K562 (cell line): ENCODE measurements around the gene DDR2. TPM values are rescaled to one million over a fixed set of nuclear protein-coding genes. Genes with fewer than 3 reads are reported as not detected.

ENCODE experiments used
- ATAC-seq: fragments of 200-7000 bp; cut with Tn5 transposase; 3 replicates; pipeline ENCODE4 v1.9.1; 2020; ENCODE audit warnings: moderate library complexity
- BruUV-seq: library from RNA; stranded (reverse); fragments of 400-500 nt; replicated peaks from 2 replicates; lab custom pipeline; 2021; lab: Mats Ljungman, UMichigan
- CTCF ChIA-PET: fragments of 300-600 bp; formaldehyde crosslinking; extraction: SDS; loops from one replicate; lab custom pipeline; 2021; ENCODE audit warnings: low intra/inter-chr PET ratio; lab: Yijun Ruan, JAX
- POLR2A ChIA-PET: fragments of 300-600, 350-650 bp; sonication (Branson Sonifier 250); formaldehyde crosslinking; extraction: SDS; loops from one replicate; lab custom pipeline; 2021; ENCODE audit warnings: antibody characterized with exemption, inconsistent platforms; lab: Yijun Ruan, JAX
- DNase-seq, 4 experiments: peaks; one replicate each; pipeline versions ENCODE4 v3.0.0 to v3.0.0-alpha.2; 2011 to 2018; ENCODE audit warnings: low spot score in 3 of 4, mixed read lengths in 3 of 4; ENCODE audit errors: extremely low read depth in 1 of 4
- FAIRE-seq: peaks from 2 replicates; lab custom pipeline; 2011; peaks lifted over from hg19 to GRCh38; lab: Jason Lieb, UNC
- H2AFZ ChIP-seq: 2 replicates; pipeline ENCODE4 v1.6.0; 2011; ENCODE audit warnings: low read depth, low read length, control low read depth, inconsistent platforms
- H3K27ac ChIP-seq: fragments of 200-600 bp; 3 replicates; pipeline ENCODE4 v1.8.0; 2011; ENCODE audit warnings: low read depth, mild to moderate bottlenecking, control low read depth, inconsistent platforms, low read length, moderate library complexity, mixed read lengths; ENCODE audit errors: extremely low read depth
- H3K27me3 ChIP-seq, 2 experiments: fragments of 300-600 bp in 1 of 2; 2 replicates in 1 of 2; 3 replicates in 1 of 2; pipeline versions ENCODE4 v1.6.0 to v1.8.0; 2011; ENCODE audit warnings: inconsistent platforms in 2 of 2, low read length in 2 of 2, mild to moderate bottlenecking in 1 of 2, mixed read lengths in 1 of 2, moderate library complexity in 1 of 2; ENCODE audit not compliant: control insufficient read depth in 2 of 2, insufficient read depth in 2 of 2
- H3K36me3 ChIP-seq: fragments of 300-600 bp; 3 replicates; pipeline ENCODE4 v1.8.0; 2011; ENCODE audit warnings: mild to moderate bottlenecking, low read length, inconsistent platforms; ENCODE audit not compliant: control insufficient read depth, insufficient read depth
- H3K4me1 ChIP-seq, 2 experiments: fragments of 200-600 bp in 1 of 2; replicated peaks in 1 of 2; 2 replicates in 1 of 2; 3 replicates in 1 of 2; pipeline versions ENCODE4 v1.5.1 to v1.8.0; 2011; ENCODE audit warnings: inconsistent platforms in 2 of 2, low read length in 2 of 2, mild to moderate bottlenecking in 1 of 2, mixed read lengths in 1 of 2, moderate library complexity in 1 of 2; ENCODE audit not compliant: control insufficient read depth in 2 of 2, insufficient read depth in 2 of 2
- H3K4me2 ChIP-seq: 2 replicates; pipeline ENCODE4 v1.6.1; 2011; ENCODE audit warnings: low read length, control low read depth, inconsistent platforms, mixed read lengths; ENCODE audit not compliant: insufficient read depth
- H3K4me3 ChIP-seq: fragments of 200-600 bp; sonication (generic), shearing (Covaris generic); 2 replicates; pipeline ENCODE4 v1.5.1; 2016; ENCODE audit warnings: control low read depth, inconsistent platforms
- H3K79me2 ChIP-seq: fragments of 200-600 bp; 3 replicates; pipeline ENCODE4 v1.8.0; 2011; ENCODE audit warnings: low read length, inconsistent platforms; ENCODE audit not compliant: control insufficient read depth, insufficient read depth
- H3K9ac ChIP-seq, 2 experiments: 2 replicates each; pipeline versions ENCODE4 v1.6.0 to v1.6.1; 2011; ENCODE audit warnings: low read depth in 2 of 2, low read length in 2 of 2, control low read depth in 1 of 2, inconsistent platforms in 1 of 2, mild to moderate bottlenecking in 1 of 2, mixed read lengths in 1 of 2; ENCODE audit not compliant: insufficient read depth in 1 of 2
- H3K9me1 ChIP-seq: one replicate; pipeline ENCODE4 v1.6.0; 2011; ENCODE audit warnings: inconsistent platforms, mild to moderate bottlenecking, low read length, moderate library complexity; ENCODE audit not compliant: control insufficient read depth, insufficient read depth
- H3K9me3 ChIP-seq: replicated peaks from 2 replicates; pipeline ENCODE4 v1.5.1; 2011; ENCODE audit warnings: low read depth, low read length, inconsistent platforms; ENCODE audit not compliant: control insufficient read depth, insufficient read depth
- H4K20me1 ChIP-seq: replicated peaks from 2 replicates; pipeline ENCODE4 v1.6.1; 2011; ENCODE audit warnings: low read length, inconsistent platforms, mixed read lengths; ENCODE audit not compliant: control insufficient read depth, insufficient read depth
- L3MBTL2 ChIP-seq: fragments of 450-650 bp; IDR thresholded peaks from 2 replicates; pipeline ENCODE4 v1.6.1; 2016; ENCODE audit warnings: mild to moderate bottlenecking, moderate library complexity
- SNIP1 ChIP-seq: fragments of 450-650 bp; IDR thresholded peaks from 2 replicates; pipeline ENCODE4 v1.7.1; 2017; ENCODE audit warnings: low read depth, mild to moderate bottlenecking
- ZNF184 ChIP-seq: sonication (generic); formaldehyde crosslinking; IDR thresholded peaks from 2 replicates; pipeline ENCODE4 v1.5.0; 2020; ENCODE audit warnings: missing genetic modification reagents
- ZNF232 ChIP-seq: sonication (generic); formaldehyde crosslinking; IDR thresholded peaks from 2 replicates; pipeline ENCODE4 v1.8.0; 2022; ENCODE audit warnings: mild to moderate bottlenecking, missing genetic modification reagents
- WGBS: fragments of 100-300 bp; shearing (Covaris generic); methylation state at CpG from one replicate; pipeline ENCODE4 v1.1.6; 2016; ENCODE audit warnings: low coverage, mixed read lengths; ENCODE audit not compliant: insufficient coverage; ENCODE audit errors: missing lambda C conversion rate; 5-methylcytosine and 5-hydroxymethylcytosine counted together
- in situ Hi-C: fragments of 300-500 bp; cut with MboI; formaldehyde crosslinking; loops from 4 replicates; pipeline ENCODE4 v1.15.0; 2018; ENCODE audit warnings: inconsistent platforms, mixed read lengths
- intact Hi-C: fragments of 100-400 bp; cut with micrococcal nuclease; formaldehyde crosslinking; loops from 2 replicates; pipeline ENCODE4 v1.14.2; 2022
- polyA plus RNA-seq, 8 experiments: library from polyadenylated mRNA; depleted of rRNA in 4 of 8; stranded (reverse) in 5 of 8; unstranded in 3 of 8; fragments of >200 nt; fragmentation: Nextera tagmentation in 2 of 8; fragmentation: Illumina TruSeq in 1 of 8; extraction: Ambion mirVana in 2 of 8; extraction: Trizol in 1 of 8; gene quantifications; 2 replicates each; pipeline versions ENCODE4 v1.2.1 to v1.2.3, GENCODE V29; 2011 to 2014; ENCODE audit warnings: inconsistent platforms in 1 of 8, missing spikeins in 1 of 8
- total RNA-seq, 7 experiments: library from RNA; depleted of rRNA in 6 of 7; stranded (reverse); fragments of >200 nt in 6 of 7; fragmentation: Illumina TruSeq in 2 of 7; extraction: Trizol in 2 of 7; gene quantifications; 2 replicates each; pipeline versions ENCODE4 v1.2.1 to v1.2.3, GENCODE V29; 2011 to 2021; ENCODE audit warnings: low replicate concordance in 1 of 7
- TF ChIP-seq, protein P1 (sequence below), 2 experiments: IDR thresholded peaks; 2 replicates each; pipeline ENCODE4 v1.6.1; 2011; ENCODE audit warnings: borderline replicate concordance in 1 of 2, control low read depth in 1 of 2, low read depth in 1 of 2, low read length in 1 of 2, mild to moderate bottlenecking in 1 of 2, mixed read lengths in 1 of 2, moderate library complexity in 1 of 2; ENCODE audit not compliant: insufficient read depth in 1 of 2, insufficient read length in 1 of 2, poor library complexity in 1 of 2, severe bottlenecking in 1 of 2; ENCODE audit errors: extremely low read depth in 1 of 2
- TF ChIP-seq, protein P2 (sequence below), 2 experiments: fragments of 450-650 bp in 1 of 2; IDR thresholded peaks; 2 replicates each; pipeline ENCODE4 v1.6.1; 2011 to 2017; ENCODE audit warnings: low read depth in 2 of 2, antibody characterized with exemption in 1 of 2, borderline replicate concordance in 1 of 2, low read length in 1 of 2, mild to moderate bottlenecking in 1 of 2, mixed read lengths in 1 of 2; ENCODE audit not compliant: control insufficient read depth in 1 of 2

Gene DDR2
- total and polyA plus RNA-seq, 9 of the 15 experiments (the other 6 are each of a cell fraction or from before 2014, with no cell fraction given) = 0.36 to 2.0 (median 1.1) TPM

GRCh38 chr1:162690672-162691434 is 58.6 kb downstream of the DDR2 start:
- Histone ChIP-seq H3K9ac (no peak overlapping the region), H3K27me3 (no peaks in the 10 kb centered on the region; a peak in 2 of 5 replicates), H3K9me3 (no peaks in the 10 kb centered on the region), H3K9me1 (no peaks in the 10 kb centered on the region), H3K4me1 (no peaks in the 10 kb centered on the region; a peak in 1 of 5 replicates), H3K79me2 (no peaks in the 10 kb centered on the region), H3K4me2 (no peak overlapping the region), H3K4me3 (no peak overlapping the region), H4K20me1 (no peaks in the 10 kb centered on the region), H3K36me3 (no peaks in the 10 kb centered on the region), H3K27ac (no peak overlapping the region), H2AFZ (no peak overlapping the region)
- POLR2A ChIA-PET = interaction anchor here (0.6 to 1.4 kb wide), 3 partner anchors 9 to 32 kb away, joined by 3 to 4 read pairs (median 3); no protein-coding TSS in a partner anchor
- in situ Hi-C loops = no loop called here
- CTCF ChIA-PET = no interaction called here
- peak; percentile 17 for ATAC-seq
- no peak for FAIRE-seq
- DNase-seq = peak in 2 of 4 experiments; percentile 15 to 33
- 12% methylated on average over 7 of the region's 7 CpGs for WGBS
- intact Hi-C loops = no loop called here
- BruUV-seq = no TSS peak
- TF ChIP-seq SNIP1 (peak; percentile 68; the same call in 1 of the 2 replicates), L3MBTL2 (peak; percentile 74), ZNF184 (CRISPR knock-in tag) (no peak), ZNF232 (CRISPR knock-in tag) (0 out of 2 replicates have a peak, but pooled peaks have one; percentile 73)
- TF ChIP-seq, protein P1, sequence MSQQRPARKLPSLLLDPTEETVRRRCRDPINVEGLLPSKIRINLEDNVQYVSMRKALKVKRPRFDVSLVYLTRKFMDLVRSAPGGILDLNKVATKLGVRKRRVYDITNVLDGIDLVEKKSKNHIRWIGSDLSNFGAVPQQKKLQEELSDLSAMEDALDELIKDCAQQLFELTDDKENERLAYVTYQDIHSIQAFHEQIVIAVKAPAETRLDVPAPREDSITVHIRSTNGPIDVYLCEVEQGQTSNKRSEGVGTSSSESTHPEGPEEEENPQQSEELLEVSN (IDR thresholded peaks at IDR 0.05; ENCODE audit: borderline replicate concordance in 1 of 2, extremely low read depth in 1 of 2, insufficient read depth in 1 of 2, insufficient read length in 1 of 2, low read depth in 1 of 2, low read length in 1 of 2, poor library complexity in 1 of 2, severe bottlenecking in 1 of 2) = peak; percentile 37 to 88
- TF ChIP-seq, protein P2, sequence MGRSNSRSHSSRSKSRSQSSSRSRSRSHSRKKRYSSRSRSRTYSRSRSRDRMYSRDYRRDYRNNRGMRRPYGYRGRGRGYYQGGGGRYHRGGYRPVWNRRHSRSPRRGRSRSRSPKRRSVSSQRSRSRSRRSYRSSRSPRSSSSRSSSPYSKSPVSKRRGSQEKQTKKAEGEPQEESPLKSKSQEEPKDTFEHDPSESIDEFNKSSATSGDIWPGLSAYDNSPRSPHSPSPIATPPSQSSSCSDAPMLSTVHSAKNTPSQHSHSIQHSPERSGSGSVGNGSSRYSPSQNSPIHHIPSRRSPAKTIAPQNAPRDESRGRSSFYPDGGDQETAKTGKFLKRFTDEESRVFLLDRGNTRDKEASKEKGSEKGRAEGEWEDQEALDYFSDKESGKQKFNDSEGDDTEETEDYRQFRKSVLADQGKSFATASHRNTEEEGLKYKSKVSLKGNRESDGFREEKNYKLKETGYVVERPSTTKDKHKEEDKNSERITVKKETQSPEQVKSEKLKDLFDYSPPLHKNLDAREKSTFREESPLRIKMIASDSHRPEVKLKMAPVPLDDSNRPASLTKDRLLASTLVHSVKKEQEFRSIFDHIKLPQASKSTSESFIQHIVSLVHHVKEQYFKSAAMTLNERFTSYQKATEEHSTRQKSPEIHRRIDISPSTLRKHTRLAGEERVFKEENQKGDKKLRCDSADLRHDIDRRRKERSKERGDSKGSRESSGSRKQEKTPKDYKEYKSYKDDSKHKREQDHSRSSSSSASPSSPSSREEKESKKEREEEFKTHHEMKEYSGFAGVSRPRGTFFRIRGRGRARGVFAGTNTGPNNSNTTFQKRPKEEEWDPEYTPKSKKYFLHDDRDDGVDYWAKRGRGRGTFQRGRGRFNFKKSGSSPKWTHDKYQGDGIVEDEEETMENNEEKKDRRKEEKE (IDR thresholded peaks at IDR 0.05; ENCODE audit: borderline replicate concordance in 1 of 2, control insufficient read depth in 1 of 2, low read depth in 2 of 2, low read length in 1 of 2) = no peak
